MM.1S (cell line): Measurements from ENCODE around the gene BAG2.

Experiments
- DNase-seq: peaks from one replicate; pipeline ENCODE4 v3.0.0-alpha.2; 2015
- H2AFZ ChIP-seq: fragments of 300-600 bp; sonication (generic); 2 replicates; pipeline ENCODE4 v1.6.0; 2016; ENCODE audit warnings: antibody characterized with exemption, low read length
- H3F3A ChIP-seq: fragments of 300-600 bp; sonication (generic); 2 replicates; pipeline ENCODE4 v1.6.1; 2016; ENCODE audit warnings: mild to moderate bottlenecking, antibody characterized with exemption, low read length, moderate library complexity, mixed read lengths; ENCODE audit not compliant: insufficient read depth
- H3K27ac ChIP-seq: fragments of 300-600 bp; sonication (generic); 2 replicates; pipeline ENCODE4 v1.5.1; 2016; ENCODE audit warnings: mild to moderate bottlenecking, low read length
- H3K27me3 ChIP-seq: fragments of 300-600 bp; sonication (generic); replicated peaks from 2 replicates; pipeline ENCODE4 v1.6.0; 2016; ENCODE audit warnings: low read length; ENCODE audit not compliant: insufficient read depth
- H3K36me3 ChIP-seq: fragments of 300-600 bp; sonication (generic); replicated peaks from 2 replicates; pipeline ENCODE4 v1.6.1; 2016; ENCODE audit warnings: mild to moderate bottlenecking, low read length, mixed read lengths; ENCODE audit not compliant: insufficient read depth
- H3K4me1 ChIP-seq: fragments of 300-600 bp; sonication (generic); 2 replicates; pipeline ENCODE4 v1.6.1; 2016; ENCODE audit warnings: low read length, mixed read lengths
- H3K4me2 ChIP-seq: fragments of 300-600 bp; sonication (generic); 2 replicates; pipeline ENCODE4 v1.6.0; 2016; ENCODE audit warnings: low read depth, low read length
- H3K4me3 ChIP-seq: fragments of 300-600 bp; sonication (generic); 2 replicates; pipeline ENCODE4 v1.5.1; 2016; ENCODE audit warnings: low read length, mixed read lengths
- H3K79me2 ChIP-seq: fragments of 300-600 bp; sonication (generic); 2 replicates; pipeline ENCODE4 v1.6.1; 2016; ENCODE audit warnings: mixed run types, low read length, mixed read lengths
- H3K9ac ChIP-seq: fragments of 300-600 bp; sonication (generic); 2 replicates; pipeline ENCODE4 v1.6.1; 2016; ENCODE audit warnings: low read length, mixed read lengths
- H3K9me2 ChIP-seq: fragments of 300-600 bp; sonication (generic); replicated peaks from 2 replicates; pipeline ENCODE4 v1.6.1; 2016; ENCODE audit warnings: mild to moderate bottlenecking, low read length, mixed read lengths; ENCODE audit not compliant: insufficient read depth
- H3K9me3 ChIP-seq: fragments of 300-600 bp; sonication (generic); replicated peaks from 2 replicates; pipeline ENCODE4 v1.6.1; 2016; ENCODE audit warnings: mild to moderate bottlenecking, low read length, mixed read lengths; ENCODE audit not compliant: insufficient read depth
- H4K20me1 ChIP-seq: fragments of 300-600 bp; sonication (generic); 2 replicates; pipeline ENCODE4 v1.6.1; 2016; ENCODE audit warnings: mild to moderate bottlenecking, low read length, moderate library complexity, mixed read lengths; ENCODE audit not compliant: insufficient read depth
- EZH2 ChIP-seq: fragments of 300-600 bp; sonication (generic); optimal IDR thresholded peaks from 2 replicates; pipeline ENCODE3; 2017; ENCODE audit warnings: low read depth, mild to moderate bottlenecking, antibody characterized with exemption, low read length, mixed read lengths
- EZH2phosphoT487 ChIP-seq: fragments of 300-600 bp; sonication (generic); IDR thresholded peaks from 2 replicates; pipeline ENCODE4 v1.6.1; 2018; ENCODE audit warnings: antibody characterized with exemption, low read length
- TF ChIP-seq, protein P1 (sequence below): fragments of 300-600 bp; sonication (generic); IDR thresholded peaks from 2 replicates; pipeline ENCODE4 v1.5.1; 2016; ENCODE audit warnings: antibody characterized with exemption, low read length, mixed read lengths

Gene BAG2

DNA sequence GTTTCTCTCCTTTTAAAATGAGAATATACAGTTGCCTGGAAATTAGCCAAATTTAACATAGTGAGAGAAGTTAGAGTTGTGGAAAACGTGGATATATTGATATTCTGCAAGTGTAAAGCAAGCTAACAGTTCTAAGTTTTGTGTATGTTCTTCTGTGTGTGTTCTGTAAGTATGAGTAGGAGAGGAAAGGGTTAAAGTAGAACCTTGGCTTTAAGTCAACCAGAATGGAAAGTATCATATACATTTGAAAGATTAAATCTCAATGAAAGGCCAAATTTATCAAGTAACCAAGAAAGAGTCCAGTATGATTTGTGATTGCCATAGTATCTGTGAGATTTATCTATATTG lies 30.0 kb upstream of the BAG2 start:
- H3K4me3 ChIP-seq = no peak overlapping the region
- H2AFZ ChIP-seq = no peak overlapping the region
- no peak overlapping the region for H3K27ac ChIP-seq
- peaks cover 4% of the 10 kb centered on the region; the same call in 1 of the 2 replicates for H3K36me3 ChIP-seq
- no peaks in the 10 kb centered on the region for H3F3A ChIP-seq
- no peaks in the 10 kb centered on the region for H3K4me1 ChIP-seq
- H3K27me3 ChIP-seq = no peaks in the 10 kb centered on the region
- no peak for DNase-seq
- no peaks in the 10 kb centered on the region for H3K9me2 ChIP-seq
- TF ChIP-seq, protein P1, sequence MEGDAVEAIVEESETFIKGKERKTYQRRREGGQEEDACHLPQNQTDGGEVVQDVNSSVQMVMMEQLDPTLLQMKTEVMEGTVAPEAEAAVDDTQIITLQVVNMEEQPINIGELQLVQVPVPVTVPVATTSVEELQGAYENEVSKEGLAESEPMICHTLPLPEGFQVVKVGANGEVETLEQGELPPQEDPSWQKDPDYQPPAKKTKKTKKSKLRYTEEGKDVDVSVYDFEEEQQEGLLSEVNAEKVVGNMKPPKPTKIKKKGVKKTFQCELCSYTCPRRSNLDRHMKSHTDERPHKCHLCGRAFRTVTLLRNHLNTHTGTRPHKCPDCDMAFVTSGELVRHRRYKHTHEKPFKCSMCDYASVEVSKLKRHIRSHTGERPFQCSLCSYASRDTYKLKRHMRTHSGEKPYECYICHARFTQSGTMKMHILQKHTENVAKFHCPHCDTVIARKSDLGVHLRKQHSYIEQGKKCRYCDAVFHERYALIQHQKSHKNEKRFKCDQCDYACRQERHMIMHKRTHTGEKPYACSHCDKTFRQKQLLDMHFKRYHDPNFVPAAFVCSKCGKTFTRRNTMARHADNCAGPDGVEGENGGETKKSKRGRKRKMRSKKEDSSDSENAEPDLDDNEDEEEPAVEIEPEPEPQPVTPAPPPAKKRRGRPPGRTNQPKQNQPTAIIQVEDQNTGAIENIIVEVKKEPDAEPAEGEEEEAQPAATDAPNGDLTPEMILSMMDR = no peak
- TF ChIP-seq EZH2 = no peak
- no peak for TF ChIP-seq EZH2phosphoT487
- no peaks in the 10 kb centered on the region for H4K20me1 ChIP-seq
- H3K4me2 ChIP-seq = no peak overlapping the region
- no peaks in the 10 kb centered on the region for H3K9me3 ChIP-seq
- no peaks in the 10 kb centered on the region for H3K79me2 ChIP-seq
- H3K9ac ChIP-seq = no peak overlapping the region

DNA sequence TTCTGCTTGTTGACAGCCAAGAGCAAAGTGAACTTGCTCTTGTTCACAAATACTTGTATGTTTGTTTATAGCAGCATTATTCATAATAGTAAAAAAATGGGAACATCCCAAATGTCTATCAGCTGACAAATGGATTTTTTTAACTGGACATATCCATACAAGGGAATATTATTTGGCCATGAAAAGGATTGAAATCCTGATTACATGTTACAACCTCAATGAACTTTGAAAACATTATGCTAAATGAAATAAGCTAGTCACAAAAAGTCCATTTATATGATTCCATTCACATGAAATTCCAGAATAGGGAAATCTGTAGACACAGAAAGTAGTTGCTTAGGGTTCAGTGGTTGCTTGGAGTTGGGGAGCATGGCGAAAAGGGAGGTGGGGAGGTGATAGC lies 28.4 kb upstream of the BAG2 start:
- no peak overlapping the region for H3K4me3 ChIP-seq
- TF ChIP-seq EZH2phosphoT487 = no peak
- TF ChIP-seq, protein P1 = no peak
- TF ChIP-seq EZH2 = no peak
- peaks cover 4% of the 10 kb centered on the region; the same call in 1 of the 2 replicates for H3K36me3 ChIP-seq

DNA sequence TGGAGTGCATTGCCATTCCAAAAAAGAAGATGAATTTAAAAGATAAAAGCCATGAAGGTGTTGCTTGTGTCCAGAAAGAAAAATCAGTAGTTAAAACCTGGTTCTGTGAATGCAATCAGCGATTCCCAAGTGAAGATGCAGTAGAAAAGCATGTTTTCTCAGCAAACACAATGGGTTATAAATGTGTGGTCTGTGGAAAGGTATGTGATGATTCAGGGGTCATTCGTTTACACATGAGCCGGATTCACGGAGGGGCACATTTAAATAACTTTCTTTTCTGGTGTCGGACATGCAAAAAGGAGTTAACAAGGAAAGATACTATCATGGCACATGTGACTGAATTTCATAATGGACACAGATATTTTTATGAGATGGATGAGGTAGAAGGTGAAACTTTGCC lies 24.7 kb upstream of the BAG2 start:
- no peaks in the 10 kb centered on the region for H3K4me1 ChIP-seq
- H3K9ac ChIP-seq = no peak overlapping the region
- H3K9me3 ChIP-seq = no peaks in the 10 kb centered on the region
- H3K27me3 ChIP-seq = no peaks in the 10 kb centered on the region
- DNase-seq = no peak
- no peak overlapping the region for H3K4me3 ChIP-seq
- H2AFZ ChIP-seq = no peak overlapping the region
- TF ChIP-seq, protein P1 = no peak
- no peak for TF ChIP-seq EZH2
- no peak for TF ChIP-seq EZH2phosphoT487
- no peaks in the 10 kb centered on the region for H3K79me2 ChIP-seq
- no peaks in the 10 kb centered on the region for H4K20me1 ChIP-seq
- H3K9me2 ChIP-seq = no peaks in the 10 kb centered on the region
- H3K27ac ChIP-seq = no peak overlapping the region
- no peaks in the 10 kb centered on the region for H3F3A ChIP-seq
- peaks cover 4% of the 10 kb centered on the region; the same call in 1 of the 2 replicates for H3K36me3 ChIP-seq
- H3K4me2 ChIP-seq = no peak overlapping the region

More for the DNA sequence above, 28.4 kb upstream of the BAG2 start:
- Histone ChIP-seq H2AFZ (no peak overlapping the region), H3K9me3 (no peaks in the 10 kb centered on the region), H3K9ac (no peak overlapping the region), H3F3A (no peaks in the 10 kb centered on the region), H4K20me1 (no peaks in the 10 kb centered on the region), H3K27me3 (no peaks in the 10 kb centered on the region), H3K4me2 (no peak overlapping the region), H3K27ac (no peak overlapping the region), H3K4me1 (no peaks in the 10 kb centered on the region), H3K9me2 (no peaks in the 10 kb centered on the region), H3K79me2 (no peaks in the 10 kb centered on the region)
- DNase-seq = no peak
